Stimulated activated CD4-positive, alpha-beta T cell treated with anti-CD3 and anti-CD28 coated beads, Interleukin-15, amount 100 ng/mL, for 1 hour (primary cell): ENCODE measurements around the gene PPIL3.
A peak's percentile ranks its signal among the peaks of the same experiment; 100 is the strongest.
"Not testable (repeated sequence)": the region's sequence is repeated elsewhere in the genome, so short reads cannot be mapped to it uniquely, and the experiment has no call there.

Experiments used
- DNase-seq, 2 donors: peaks; one replicate each; pipeline ENCODE4 v3.0.0-alpha.2; 2020; ENCODE audit warnings: low read depth in 1 of 2, low spot score in 1 of 2

The PPIL3 gene

DNA sequence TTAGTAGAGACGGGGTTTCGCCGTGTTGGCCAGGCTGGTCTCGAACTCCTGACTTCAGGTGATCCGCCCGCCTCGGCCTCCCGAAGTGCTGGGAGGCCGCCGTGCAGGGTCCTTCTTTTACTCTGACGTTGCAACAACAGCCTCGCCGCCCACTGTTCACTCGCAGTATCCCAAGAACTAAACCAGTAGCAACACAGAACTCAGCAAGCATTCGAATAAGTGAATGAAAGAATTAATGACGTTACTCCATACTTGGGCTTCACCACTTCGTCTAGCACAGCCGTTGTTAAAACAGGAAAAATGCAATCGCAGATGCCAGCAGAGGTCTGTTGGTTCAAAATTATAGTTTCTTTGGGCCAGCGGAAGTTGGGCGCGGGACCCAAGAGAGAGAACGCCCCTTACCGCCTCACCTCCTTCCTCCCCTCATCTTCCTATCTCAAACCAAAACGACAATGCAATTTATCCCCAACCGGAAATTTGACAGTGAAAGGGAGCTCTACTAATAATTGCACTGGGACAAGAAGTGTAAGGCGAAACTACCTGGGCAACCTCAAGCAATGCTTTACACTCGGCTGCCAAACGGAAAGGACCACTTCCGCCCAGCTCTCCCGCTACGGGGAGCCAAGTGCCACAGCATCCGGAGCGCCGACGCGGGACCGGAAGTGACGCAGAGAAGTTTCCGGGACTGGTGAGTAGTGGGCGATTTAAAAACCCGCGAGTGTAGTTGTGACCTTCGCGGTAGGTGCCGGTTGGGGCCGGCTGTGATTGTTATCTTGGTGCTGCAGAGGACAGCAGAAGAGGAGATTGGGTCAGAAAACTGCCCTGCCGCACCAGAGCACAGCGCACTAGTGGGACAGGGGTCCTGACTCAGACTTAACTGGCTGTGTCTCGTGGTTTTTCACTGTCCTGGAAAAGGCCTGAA lies at the start of gene PPIL3, which contains the start of gene NIF3L1:
Gene PPIL3, minus strand, starts transcription at position 374 of the 922 bp plus-strand sequence. CDS start 1,462 bp downstream, outside the sequence.
Gene NIF3L1, plus strand, starts transcription at position 668 of the 922 bp plus-strand sequence. CDS start 2,573 bp downstream, outside the sequence.
- DNase-seq: peak; percentile 87 to 90

DNA sequence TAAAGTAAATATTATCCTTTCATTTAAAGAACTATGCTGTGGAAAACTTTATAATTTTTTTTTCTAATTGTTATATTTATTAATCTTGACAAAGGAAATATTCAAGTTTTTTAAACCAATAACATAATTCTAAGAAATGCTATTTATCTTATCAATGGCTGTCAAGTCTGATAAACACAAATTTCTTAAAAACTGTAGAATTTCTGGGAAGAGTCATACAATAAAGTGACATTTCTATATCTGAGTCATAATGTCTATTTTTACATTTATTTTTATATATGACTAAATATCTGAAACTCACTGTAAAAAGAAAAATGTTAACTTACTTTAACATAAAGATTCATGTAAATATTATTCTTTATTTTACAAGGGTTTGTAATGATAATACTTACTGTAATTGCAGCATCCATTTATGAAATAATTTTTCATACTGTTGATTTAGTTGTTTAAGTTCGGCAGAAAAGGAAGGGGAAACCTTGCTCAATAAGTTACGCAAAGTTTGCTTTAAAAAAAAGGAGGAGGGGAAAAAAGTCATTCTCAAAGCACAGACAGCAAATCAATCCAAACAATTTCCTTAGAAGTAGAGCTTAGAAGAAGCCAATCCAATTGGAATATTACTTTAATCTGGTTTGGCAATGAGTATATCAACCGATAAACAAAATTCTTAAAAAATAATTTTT lies 42.2 kb upstream of the PPIL3 start:
- no peak for DNase-seq

DNA sequence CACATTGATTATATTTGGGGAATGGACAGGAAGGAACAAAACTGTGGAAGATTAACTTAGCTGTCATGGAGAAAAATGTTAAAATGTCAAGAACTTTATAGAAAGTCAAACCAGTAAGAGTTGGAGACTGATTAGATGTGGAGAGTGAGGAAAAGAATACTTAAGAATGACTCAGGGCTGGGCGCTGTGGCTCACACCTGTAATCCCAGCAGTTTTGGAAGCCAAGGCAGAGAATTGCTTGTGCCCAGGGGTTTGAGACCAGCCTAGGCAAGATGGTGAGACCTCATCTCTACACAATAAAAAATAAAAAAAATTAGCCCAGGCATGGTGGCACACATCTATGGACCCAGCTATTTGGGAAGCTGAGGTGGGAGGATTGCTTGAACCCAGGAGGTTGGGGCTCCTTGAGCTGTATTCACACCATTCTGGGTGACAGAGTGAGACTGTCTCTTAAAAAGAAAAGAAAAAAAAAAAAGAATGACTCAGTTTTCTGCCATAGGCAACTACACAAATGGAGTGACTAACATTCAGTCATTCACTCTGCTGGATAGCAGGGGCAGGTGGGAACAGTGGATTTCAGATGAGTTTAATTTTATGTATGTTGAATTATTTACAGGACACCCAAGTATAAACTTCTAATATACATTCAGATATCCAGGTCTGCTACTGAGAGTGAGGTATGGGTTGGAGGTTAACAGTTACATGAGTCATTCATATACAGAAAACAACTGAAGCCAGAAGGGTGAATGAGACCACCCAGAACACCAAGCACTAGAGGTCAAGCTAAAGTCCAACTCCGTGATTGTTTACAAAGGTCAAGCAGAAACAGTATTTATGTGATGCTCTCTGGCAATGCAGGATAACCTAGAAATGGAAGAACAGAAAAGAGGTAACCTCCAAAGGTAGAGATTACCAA lies 40.7 kb upstream of the PPIL3 start:
- DNase-seq: no peak

DNA sequence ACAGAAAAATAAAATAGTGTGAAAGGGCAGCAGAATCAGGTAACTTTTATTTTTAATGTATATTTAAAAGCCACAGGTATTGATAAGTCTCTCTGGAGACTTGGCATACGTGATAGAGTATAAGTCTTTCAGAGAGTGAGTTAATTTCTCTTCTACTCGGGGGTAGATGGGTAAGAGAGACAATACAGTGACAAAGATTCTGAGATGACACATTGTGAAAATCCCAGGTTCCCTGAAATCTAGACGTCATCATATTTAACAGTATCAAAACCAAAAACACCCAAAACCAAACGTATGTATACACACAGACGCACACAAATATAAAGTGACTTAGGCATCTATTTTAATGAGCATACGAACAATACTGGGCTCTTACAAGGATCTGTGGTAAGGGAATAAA lies 33.6 kb upstream of the PPIL3 start:
- DNase-seq: no peak

DNA sequence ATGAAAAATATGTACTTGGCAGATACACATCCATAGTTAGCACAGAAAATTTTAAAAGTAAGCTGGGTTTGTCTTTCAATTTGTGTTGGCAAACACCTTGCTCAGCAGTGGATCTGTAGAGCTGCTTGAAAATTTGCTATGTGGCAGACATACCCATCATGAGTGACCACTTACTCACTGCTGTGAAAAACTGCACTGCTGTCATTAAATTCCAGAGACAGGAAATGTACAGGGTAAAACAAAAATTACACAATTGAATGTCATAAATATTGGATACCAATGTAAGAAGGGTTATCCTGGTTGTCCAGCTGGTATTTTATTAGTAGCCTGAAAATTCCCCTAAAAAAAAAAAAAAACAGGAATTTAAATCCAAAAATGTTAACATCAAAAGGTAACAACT lies 24.8 kb upstream of the PPIL3 start:
- DNase-seq: no peak

DNA sequence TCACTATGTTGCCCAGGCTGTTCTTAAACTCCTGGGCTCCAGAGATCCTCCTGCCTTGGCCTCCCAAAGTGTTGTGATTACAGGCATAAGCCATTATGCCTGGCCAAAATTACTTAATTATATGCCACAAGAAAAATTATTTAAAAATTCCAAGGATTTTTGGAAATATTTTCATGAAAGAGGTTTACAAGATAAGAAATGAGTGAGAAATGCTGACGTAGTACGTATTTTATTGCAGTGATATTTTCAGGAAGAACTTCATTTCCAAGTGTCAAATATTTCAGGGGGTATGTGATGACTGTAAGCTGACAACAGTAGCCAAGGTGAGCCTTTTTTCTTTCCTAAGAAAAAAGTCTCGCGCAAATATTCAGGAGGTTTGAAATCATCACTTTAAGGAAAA lies 21.1 kb upstream of the PPIL3 start:
- DNase-seq: no peak

DNA sequence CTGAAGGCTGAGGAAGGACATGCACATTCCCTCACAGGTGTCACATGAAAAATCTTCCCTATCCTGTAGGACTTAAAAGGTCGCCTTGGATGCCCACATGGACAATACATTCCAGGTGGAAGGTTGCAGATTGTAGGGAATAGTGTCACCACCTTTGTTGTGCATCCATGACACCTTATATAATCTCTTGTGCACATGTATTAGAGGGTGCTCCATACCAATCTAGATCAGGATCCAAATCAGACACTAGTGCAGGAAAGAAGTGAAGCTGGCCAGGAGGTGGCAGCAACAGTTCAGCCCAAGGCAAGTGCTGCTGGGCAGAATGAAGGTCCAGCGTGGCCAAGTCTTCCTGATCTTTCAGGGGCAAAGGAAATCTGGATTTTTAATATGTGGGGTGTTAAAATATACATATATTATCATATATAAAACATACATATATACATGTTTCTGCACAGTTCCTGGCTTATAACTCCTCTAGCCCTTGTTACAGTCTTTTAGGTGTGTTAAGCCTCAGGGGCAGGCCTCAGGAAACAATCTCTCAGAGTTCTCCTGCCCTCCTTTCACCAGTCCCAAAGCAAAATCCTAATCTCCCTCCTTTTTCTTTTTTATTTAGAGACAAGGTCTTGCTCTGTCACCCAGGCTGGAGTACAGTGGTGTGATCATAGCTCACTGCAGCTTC lies 16.9 kb upstream of the PPIL3 start:
- peak in 1 of 2 donors; percentile 14 for DNase-seq

DNA sequence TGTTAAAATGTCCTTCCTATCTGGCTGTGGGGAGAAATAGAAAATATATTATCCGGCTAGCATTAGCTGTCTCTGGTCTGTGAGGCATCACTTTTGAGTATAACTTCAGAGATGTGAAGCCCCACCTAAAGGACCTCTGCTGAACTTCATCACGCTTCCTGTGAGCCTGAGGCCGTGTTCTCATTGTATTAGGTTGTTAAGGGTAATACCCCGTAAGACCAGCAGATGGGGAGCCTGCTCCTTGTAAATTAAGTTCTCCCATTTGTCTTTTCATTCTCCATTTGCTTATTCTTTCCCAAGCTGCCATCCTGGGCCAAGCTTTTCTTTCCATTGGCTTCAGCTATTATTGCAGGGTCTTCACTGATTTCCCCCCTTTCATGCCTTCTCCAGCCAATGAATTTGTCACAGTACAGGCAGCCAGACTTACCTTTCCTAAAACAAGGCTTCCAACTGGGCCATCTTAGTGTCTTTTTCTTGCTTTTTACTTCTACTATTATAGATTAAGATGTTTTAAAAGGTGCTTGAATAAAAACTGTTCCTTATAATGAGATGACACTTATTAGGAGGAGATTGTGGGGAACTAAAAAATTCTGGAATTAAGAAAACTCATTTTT lies 12.7 kb upstream of the PPIL3 start:
- DNase-seq: peak; percentile 22 to 41

DNA sequence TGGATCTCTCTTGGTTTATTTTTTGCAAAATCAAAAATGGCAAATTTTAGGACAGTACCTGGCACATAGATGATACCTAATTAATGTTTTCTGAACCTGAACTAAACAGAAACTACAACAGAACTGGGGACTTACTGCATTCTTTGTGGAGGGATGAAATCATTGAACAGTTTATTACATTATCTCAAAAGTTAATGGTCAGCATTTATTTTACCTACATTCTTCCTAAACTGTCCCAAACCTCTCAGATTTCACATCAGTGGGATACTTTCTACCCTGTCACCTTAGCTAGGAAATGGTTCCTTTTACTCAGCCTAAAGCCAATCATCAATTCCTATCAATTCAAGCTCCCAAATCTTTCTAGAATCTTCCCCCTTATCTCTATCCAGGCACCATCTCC lies 10.6 kb upstream of the PPIL3 start:
- DNase-seq: no peak

DNA sequence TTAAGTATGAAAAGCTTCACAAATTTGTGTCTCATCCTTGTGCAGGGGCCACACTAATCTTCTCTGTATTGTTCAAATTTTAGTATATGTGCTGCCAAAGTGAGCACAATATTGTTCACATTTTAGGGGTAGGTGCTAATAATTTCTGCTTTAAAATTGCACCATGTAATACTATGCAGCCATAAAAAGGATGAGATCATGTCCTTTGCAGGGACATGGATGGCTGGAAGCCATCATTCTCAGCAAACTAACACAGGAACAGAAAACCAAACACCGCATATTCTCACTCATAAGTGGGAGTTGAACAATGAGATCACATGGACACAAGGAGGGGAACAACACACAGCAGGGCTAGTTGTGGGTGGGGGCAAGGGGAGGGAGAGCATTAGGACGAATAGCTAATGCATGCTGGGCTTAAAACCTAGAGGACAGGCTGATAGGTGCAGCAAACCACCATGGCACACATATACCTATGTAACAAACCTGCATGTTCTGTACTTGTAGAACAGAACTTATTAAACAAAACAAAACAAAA lies 7.1 kb downstream of the PPIL3 start:
- not testable (repeated sequence) for DNase-seq

DNA sequence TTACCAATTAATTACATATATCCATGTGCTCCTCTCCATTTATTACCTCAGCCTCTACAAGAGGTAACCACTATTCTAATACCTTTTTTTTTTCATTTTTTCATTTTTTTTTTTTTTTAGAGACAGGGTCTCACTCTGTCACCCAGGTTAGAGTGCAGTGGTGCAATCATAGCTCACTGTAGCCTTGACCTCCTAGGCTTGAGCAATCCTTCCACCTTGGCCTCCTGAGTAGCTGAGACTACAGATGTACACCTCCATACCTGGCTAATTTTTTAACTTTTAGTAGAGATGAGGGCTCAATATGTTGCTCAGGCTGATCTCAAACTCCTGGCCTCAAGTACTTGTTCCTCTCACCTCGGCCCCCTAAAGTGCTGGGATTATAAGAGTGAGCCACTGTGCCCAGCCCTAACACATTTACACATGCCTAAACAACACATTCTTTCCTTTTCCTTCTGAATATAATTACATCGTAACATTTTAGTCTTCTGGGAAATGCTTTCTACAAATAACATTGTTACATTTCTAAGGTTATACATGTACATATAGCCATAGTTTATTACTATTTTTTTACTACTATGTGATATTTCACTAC lies 10.5 kb downstream of the PPIL3 start:
- DNase-seq: no peak

DNA sequence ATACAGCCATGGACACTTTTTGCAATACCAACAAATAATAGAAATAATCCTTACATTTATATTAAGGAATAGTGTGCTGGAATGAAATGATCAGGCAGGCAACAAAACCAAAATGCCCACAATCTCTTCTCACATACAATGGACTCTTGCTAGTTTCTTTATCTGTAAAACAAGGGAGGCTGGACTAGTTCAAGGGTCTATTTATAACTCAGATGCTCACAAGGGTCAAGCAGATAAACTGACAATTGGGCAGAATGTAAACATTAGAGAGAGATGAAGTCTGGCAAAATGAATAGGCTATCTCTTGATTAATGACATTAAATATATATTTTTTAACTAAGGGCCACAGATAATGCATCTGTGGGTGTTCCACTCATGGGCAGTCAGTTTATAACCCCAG lies 11.4 kb downstream of the PPIL3 start:
- no peak for DNase-seq

DNA sequence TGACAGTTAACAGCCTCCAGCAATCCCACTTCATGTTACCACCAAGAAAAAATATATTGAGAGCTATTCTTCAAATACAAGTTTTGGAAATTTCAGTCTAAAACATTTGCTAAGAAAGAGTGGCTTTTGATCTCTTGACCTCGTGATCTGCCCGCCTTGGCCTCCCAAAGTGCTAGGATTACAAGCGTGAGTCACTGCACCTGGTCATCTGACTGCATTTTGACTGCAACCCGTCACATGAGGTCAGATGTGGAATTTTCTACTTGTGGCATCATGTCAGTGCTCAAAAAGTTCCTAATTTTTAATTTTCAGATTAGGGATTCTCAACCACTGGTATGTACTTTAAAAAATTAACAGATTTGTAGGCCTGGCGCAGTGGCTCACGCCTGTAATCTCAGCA lies 15.3 kb downstream of the PPIL3 start:
- DNase-seq: no peak

DNA sequence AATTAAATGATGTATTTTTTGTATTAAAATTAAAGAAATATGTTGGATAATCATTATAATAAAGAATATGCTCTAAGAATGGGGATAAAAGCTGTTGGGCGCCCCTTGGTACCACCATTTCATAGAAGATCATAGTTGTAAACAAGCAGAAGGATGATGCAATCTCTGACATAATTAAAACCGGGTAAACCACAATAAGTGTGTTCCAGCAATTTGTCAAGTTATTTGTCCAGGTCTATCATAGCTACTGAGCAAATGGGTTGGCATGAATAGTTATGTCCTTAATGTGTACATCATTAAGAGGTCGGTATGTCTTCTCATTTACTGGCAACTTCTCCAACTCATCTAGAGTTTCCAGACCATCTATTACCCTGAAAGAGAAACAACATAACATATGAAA lies 17.7 kb downstream of the PPIL3 start:
- DNase-seq: no peak

DNA sequence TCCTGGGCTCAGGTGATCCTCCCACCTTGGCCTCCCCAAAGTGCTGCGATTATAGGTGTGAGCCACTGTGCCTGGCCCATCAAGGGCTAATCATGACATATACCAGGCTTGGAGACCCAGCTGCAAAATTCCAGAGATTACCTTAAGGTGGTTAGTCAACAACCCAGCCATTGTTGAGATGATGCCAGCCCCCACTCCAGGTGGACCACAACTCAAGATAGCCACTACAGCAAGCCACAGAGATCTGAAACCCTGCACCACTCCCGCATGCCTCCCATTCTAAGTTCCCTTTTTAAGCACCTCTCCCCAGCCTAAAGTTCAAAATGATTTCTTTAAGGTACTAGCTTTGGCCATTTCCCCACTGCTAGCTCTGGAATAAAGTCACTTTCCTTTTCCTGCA lies 19.9 kb downstream of the PPIL3 start:
- DNase-seq: no peak

DNA sequence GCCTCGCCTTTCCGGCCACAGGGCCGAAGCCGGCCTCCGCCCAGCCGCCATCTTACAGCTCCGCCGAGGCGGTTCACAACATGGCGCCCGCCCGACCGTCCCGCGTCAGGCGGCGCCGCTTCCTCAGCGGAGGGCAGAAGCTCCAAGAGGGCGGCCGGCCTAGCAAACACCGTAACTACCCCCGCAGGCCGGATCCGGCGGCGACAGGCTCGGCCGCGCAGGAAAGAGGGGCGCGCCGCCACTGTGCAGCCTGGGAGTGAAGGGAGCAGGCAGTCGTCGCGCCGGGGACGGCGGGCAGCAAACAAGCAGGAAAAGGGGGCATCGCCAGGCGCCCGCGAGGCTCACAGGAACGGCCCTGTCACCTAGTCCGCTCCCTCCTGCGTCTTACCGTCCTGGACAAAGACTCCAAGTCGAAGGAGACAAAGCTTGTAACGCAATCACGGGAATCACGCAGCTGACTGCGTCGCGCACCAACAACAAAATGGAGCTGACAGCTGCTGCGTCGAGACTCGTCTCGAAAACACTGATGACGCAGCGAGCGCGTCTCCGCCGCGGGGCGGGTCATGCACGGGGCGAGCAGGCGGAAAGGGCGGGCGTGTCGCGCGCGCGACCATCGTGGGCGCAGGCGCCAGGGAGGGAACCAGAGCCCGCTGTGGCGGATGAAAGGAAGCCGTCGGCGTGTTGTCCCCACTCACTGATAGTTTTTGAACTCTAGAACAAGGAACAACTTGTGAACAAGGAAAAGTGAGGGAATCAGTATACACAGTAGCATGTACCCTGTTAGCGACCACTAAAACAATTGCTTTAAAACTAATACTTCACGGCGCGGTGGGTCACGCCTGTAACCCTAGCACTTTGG lies 24.5 kb downstream of the PPIL3 start, which contains the start of gene CLK1:
Gene CLK1, minus strand, starts transcription at position 483 of the 859 bp plus-strand sequence. CDS start 2,796 bp downstream, outside the sequence.
- DNase-seq: peak; percentile 91 to 95

DNA sequence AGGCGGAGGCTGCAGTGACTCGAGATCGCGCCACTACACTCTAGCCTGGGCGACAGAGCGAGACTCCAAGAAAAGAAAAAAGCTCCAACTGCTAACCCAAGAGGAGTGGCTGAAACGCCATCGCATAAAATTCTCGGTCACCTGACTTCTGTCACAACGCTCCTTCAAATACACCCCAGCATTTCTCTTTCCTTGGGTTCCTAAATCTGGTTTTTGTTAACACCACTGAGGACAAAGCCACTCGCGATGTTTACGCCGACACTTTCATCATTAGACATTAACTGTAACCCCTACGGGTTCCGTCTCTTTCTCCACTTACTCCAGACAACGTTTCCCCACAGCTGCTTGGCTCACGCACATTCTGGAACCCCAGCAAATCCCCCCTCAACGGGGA lies 25.1 kb downstream of the PPIL3 start:
- no peak for DNase-seq

DNA sequence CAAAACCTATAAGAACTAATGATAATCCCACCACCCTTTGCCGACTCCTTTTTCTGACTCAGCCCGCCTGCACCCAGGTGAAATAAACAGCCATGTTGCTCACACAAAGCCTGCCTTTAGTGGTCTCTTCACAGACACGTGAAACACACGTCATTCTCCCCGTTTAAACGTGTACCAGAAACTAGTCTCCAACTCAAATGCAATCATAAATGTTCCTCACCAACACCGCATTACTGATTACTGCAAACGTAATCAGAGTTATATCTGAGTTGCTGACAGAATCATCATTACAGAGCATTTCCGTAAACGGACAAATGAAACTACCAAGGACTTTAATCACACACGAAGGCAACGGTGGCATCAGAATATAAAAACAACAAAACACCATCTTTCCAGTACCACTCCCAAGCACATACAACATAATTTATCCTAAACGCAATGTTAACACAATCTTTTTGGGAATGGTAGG lies 26.3 kb downstream of the PPIL3 start:
- DNase-seq: peak; percentile 15 to 24
